Ectodermal cell (in vitro differentiated cells): Measurements from ENCODE around the gene ZC3H11A.
"Not testable (repeated sequence)": the region's sequence is repeated elsewhere in the genome, so short reads cannot be mapped to it uniquely, and the experiment has no call there.

Source experiments
- H3K27ac ChIP-seq: 2 replicates; pipeline ENCODE4 v1.7.0; 2013; ENCODE audit warnings: mild to moderate bottlenecking, low read depth, low read length; ENCODE audit not compliant: insufficient read depth, poor library complexity, severe bottlenecking
- H3K27me3 ChIP-seq: 2 replicates; pipeline ENCODE4 v1.7.0; 2013; ENCODE audit warnings: mild to moderate bottlenecking, low read length; ENCODE audit not compliant: insufficient read depth, control insufficient read depth, poor library complexity, severe bottlenecking
- H3K36me3 ChIP-seq: one replicate; pipeline ENCODE4 v1.7.0; 2013; ENCODE audit warnings: low read length; ENCODE audit not compliant: control insufficient read depth, insufficient read depth
- H3K4me1 ChIP-seq: one replicate; pipeline ENCODE4 v1.7.0; 2013; ENCODE audit warnings: low read length; ENCODE audit not compliant: control insufficient read depth, insufficient read depth
- H3K4me3 ChIP-seq: 2 replicates; pipeline ENCODE4 v1.7.0; 2013; ENCODE audit warnings: low read depth, low read length, control low read depth; ENCODE audit not compliant: insufficient read depth
- H3K9me3 ChIP-seq: 2 replicates; pipeline ENCODE4 v1.7.0; 2013; ENCODE audit warnings: mild to moderate bottlenecking, low read length, moderate library complexity; ENCODE audit not compliant: control insufficient read depth
- WGBS, 2 experiments: methylation state at CpG; one replicate each; pipeline ENCODE4 v1.1.7; 2013; ENCODE audit warnings: missing lambda C conversion rate in 2 of 2; 5-methylcytosine and 5-hydroxymethylcytosine counted together

Gene ZC3H11A

GRCh38 chr1:203829247-203829646 is 33.8 kb downstream of the ZC3H11A start:
- H3K27me3 ChIP-seq, H3K4me3 ChIP-seq, H3K27ac ChIP-seq, H3K4me1 ChIP-seq, H3K9me3 ChIP-seq: not testable (repeated sequence)
- 99 to 100% methylated on average over 5 of the region's 5 CpGs for WGBS, 2 experiments
- H3K36me3 ChIP-seq, result peaks cover 49% of the 10 kb centered on the region

- 93 to 97% methylated on average over 3 of the region's 3 CpGs for WGBS, 2 experiments
- Histone ChIP-seq H3K36me3 (peaks cover 64% of the 10 kb centered on the region), H3K27ac (no peak overlapping the region), H3K9me3 (no peaks in the 10 kb centered on the region), H3K4me1 (no peaks in the 10 kb centered on the region), H3K4me3 (no peak overlapping the region), H3K27me3 (no peaks in the 10 kb centered on the region)
These were observed 40.1 kb downstream of the ZC3H11A start for GRCh38 chr1:203835476-203835875.

GRCh38 chr1:203839081-203839480 is 43.7 kb downstream of the ZC3H11A start:
- Histone ChIP-seq H3K4me3 (no peak overlapping the region), H3K4me1 (no peaks in the 10 kb centered on the region), H3K27ac (no peak overlapping the region), H3K27me3 (no peaks in the 10 kb centered on the region), H3K36me3 (peaks cover 74% of the 10 kb centered on the region), H3K9me3 (no peaks in the 10 kb centered on the region)
- 96% methylated on average over 5 of the region's 5 CpGs for WGBS, 2 experiments

GRCh38 chr1:203840208-203840808 is 44.9 kb downstream of the ZC3H11A start:
- Histone ChIP-seq H3K9me3 (no peaks in the 10 kb centered on the region), H3K4me3 (no peak overlapping the region), H3K36me3 (peaks cover 71% of the 10 kb centered on the region), H3K4me1 (no peaks in the 10 kb centered on the region), H3K27ac (no peak overlapping the region), H3K27me3 (no peaks in the 10 kb centered on the region)
- WGBS, 2 experiments, result 95 to 96% methylated on average over 4 of the region's 4 CpGs

- Histone ChIP-seq H3K4me1 (no peaks in the 10 kb centered on the region), H3K9me3 (no peaks in the 10 kb centered on the region), H3K36me3 (peaks cover 67% of the 10 kb centered on the region), H3K27me3 (no peaks in the 10 kb centered on the region), H3K4me3 (no peak overlapping the region), H3K27ac (no peak overlapping the region)
- WGBS, 2 experiments, result no CpG with 5 or more reads among the region's 2 CpGs
These were observed 47.1 kb downstream of the ZC3H11A start for GRCh38 chr1:203842559-203842876.

- Histone ChIP-seq H3K36me3 (peaks cover 65% of the 10 kb centered on the region), H3K27ac (no peak overlapping the region), H3K9me3 (no peaks in the 10 kb centered on the region), H3K4me3 (no peak overlapping the region), H3K4me1 (no peaks in the 10 kb centered on the region), H3K27me3 (no peaks in the 10 kb centered on the region)
- WGBS, 2 experiments, result 86 to 100% methylated on average over 1 of the region's 1 CpG
These were observed 48.0 kb downstream of the ZC3H11A start for GRCh38 chr1:203843435-203843834.
